NCI-H2029 treated with DMSO at 0.1 percent for 48 hours (cell line): ENCODE measurements around the gene TBC1D16.
"Not testable (repeated sequence)": the region's sequence is repeated elsewhere in the genome, so short reads cannot be mapped to it uniquely, and the experiment has no call there.

ENCODE experiments used
- DNase-seq: peaks from one replicate; lab custom pipeline; 2025; lab: John Stamatoyannopoulos, UW

TBC1D16 gene

GRCh38 chr17:79974566-79975497 lies 60.8 kb downstream of the TBC1D16 start:
- DNase-seq = no peak

GRCh38 chr17:79971651-79972050 lies 64.0 kb downstream of the TBC1D16 start:
- DNase-seq = no peak

GRCh38 chr17:79970576-79971068 lies 65.0 kb downstream of the TBC1D16 start:
- DNase-seq = no peak

GRCh38 chr17:79969906-79970305 lies 65.8 kb downstream of the TBC1D16 start:
- DNase-seq = no peak

GRCh38 chr17:79968116-79968515 lies 67.6 kb downstream of the TBC1D16 start:
- no peak for DNase-seq

GRCh38 chr17:79966681-79967080 lies 69.0 kb downstream of the TBC1D16 start:
- DNase-seq = no peak

GRCh38 chr17:79965806-79966205 lies 69.9 kb downstream of the TBC1D16 start:
- no peak for DNase-seq

- DNase-seq = not testable (repeated sequence)
These were observed 73.2 kb downstream of the TBC1D16 start for GRCh38 chr17:79962467-79962866.

GRCh38 chr17:79961567-79961966 lies 74.1 kb downstream of the TBC1D16 start:
- not testable (repeated sequence) for DNase-seq

- DNase-seq = no peak
These were observed 74.7 kb downstream of the TBC1D16 start for GRCh38 chr17:79960788-79961522.

- no peak for DNase-seq
These were observed 76.6 kb downstream of the TBC1D16 start for GRCh38 chr17:79959042-79959441.

- no peak for DNase-seq
These were observed 78.8 kb downstream of the TBC1D16 start for GRCh38 chr17:79956853-79957252.

GRCh38 chr17:79956441-79956735 lies 79.3 kb downstream of the TBC1D16 start:
- not testable (repeated sequence) for DNase-seq

GRCh38 chr17:79955691-79956440 lies 79.8 kb downstream of the TBC1D16 start:
- no peak for DNase-seq

GRCh38 chr17:79955167-79955549 lies 80.5 kb downstream of the TBC1D16 start:
- DNase-seq = no peak

- no peak for DNase-seq
These were observed 81.1 kb downstream of the TBC1D16 start for GRCh38 chr17:79954281-79955166.

GRCh38 chr17:79953335-79953734 lies 82.3 kb downstream of the TBC1D16 start:
- DNase-seq = no peak

GRCh38 chr17:79952901-79953300 lies 82.8 kb downstream of the TBC1D16 start:
- no peak for DNase-seq

GRCh38 chr17:79952265-79952877 lies 83.3 kb downstream of the TBC1D16 start:
- no peak for DNase-seq

GRCh38 chr17:79951361-79952264 lies 84.1 kb downstream of the TBC1D16 start:
- DNase-seq = peak; percentile 40
